HG03354 (cell line): Measurements from ENCODE around the gene TACR2.

Source experiments
- ATAC-seq: cut with Tn5 transposase; IDR thresholded peaks from one replicate; pipeline ENCODE4 v1.9.1; 2021; ENCODE audit warnings: mild to moderate bottlenecking; ENCODE audit not compliant: unreplicated experiment, poor library complexity, severe bottlenecking

Gene TACR2

GRCh38 chr10:69379800-69380199 lies 36.9 kb downstream of the TACR2 start:
- ATAC-seq = no peak

- ATAC-seq = no peak
These were observed 38.8 kb downstream of the TACR2 start for GRCh38 chr10:69377933-69378332.

- ATAC-seq = no peak
These were observed 39.5 kb downstream of the TACR2 start for GRCh38 chr10:69377191-69377590.

GRCh38 chr10:69376662-69377061 lies 40.1 kb downstream of the TACR2 start:
- ATAC-seq = no peak

- no peak for ATAC-seq
These were observed 41.2 kb downstream of the TACR2 start for GRCh38 chr10:69375307-69376151.

- ATAC-seq = no peak
These were observed 41.8 kb downstream of the TACR2 start for GRCh38 chr10:69374931-69375306.

GRCh38 chr10:69374242-69374641 lies 42.5 kb downstream of the TACR2 start:
- ATAC-seq = no peak

- ATAC-seq = no peak
These were observed 44.4 kb downstream of the TACR2 start for GRCh38 chr10:69372126-69372980.

- ATAC-seq = no peak
These were observed 49.2 kb downstream of the TACR2 start for GRCh38 chr10:69367469-69367868.

- no peak for ATAC-seq
These were observed 50.0 kb downstream of the TACR2 start for GRCh38 chr10:69366738-69367137.

GRCh38 chr10:69364232-69364940 lies 52.3 kb downstream of the TACR2 start:
- ATAC-seq = no peak

- ATAC-seq = no peak
These were observed 53.1 kb downstream of the TACR2 start for GRCh38 chr10:69363666-69364065.

- no peak for ATAC-seq
These were observed 54.2 kb downstream of the TACR2 start for GRCh38 chr10:69362471-69362954.

GRCh38 chr10:69361303-69361614 lies 55.5 kb downstream of the TACR2 start:
- no peak for ATAC-seq

- no peak for ATAC-seq
These were observed 56.0 kb downstream of the TACR2 start for GRCh38 chr10:69360485-69361302.

- ATAC-seq = no peak
These were observed 57.1 kb downstream of the TACR2 start for GRCh38 chr10:69359594-69359993.

- no peak for ATAC-seq
These were observed 57.6 kb downstream of the TACR2 start for GRCh38 chr10:69359148-69359547.

- ATAC-seq = no peak
These were observed 58.4 kb downstream of the TACR2 start for GRCh38 chr10:69358148-69358795.

- ATAC-seq = no peak
These were observed 60.5 kb downstream of the TACR2 start for GRCh38 chr10:69356187-69356586.
